Measurements from ENCODE around the gene FADS3. TPM values are rescaled to one million over a fixed set of nuclear protein-coding genes. Genes with fewer than 3 reads are reported as not detected.

FADS3 gene
- total RNA-seq, 1 donor from 2014 or later, result 113 TPM

DNA sequence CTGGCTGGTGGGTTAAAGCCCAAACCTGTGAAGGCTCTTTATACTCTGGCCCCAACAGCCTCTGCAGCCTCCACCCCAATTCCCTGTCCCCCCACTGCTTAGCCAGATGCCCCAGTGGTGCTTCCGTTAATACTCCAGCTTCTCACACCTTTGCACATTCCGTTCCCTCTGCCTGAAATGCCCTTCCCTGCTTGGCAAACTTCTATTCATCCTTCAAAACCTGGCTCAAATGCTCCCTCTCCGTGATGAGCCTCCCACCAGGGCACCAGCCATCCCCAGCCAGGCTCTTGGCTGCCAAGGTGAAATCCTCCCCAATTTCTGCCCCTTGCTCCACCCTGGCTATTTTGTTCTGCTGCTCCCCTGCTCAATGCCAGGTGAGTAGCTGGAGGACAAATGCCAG lies 12.5 kb upstream of the FADS3 start:
- DNase-seq (ENCODE audit: missing footprints) (peak; percentile 27), ATAC-seq (no peak)
- intact Hi-C loops (cut with DNase I), result no loop called here

DNA sequence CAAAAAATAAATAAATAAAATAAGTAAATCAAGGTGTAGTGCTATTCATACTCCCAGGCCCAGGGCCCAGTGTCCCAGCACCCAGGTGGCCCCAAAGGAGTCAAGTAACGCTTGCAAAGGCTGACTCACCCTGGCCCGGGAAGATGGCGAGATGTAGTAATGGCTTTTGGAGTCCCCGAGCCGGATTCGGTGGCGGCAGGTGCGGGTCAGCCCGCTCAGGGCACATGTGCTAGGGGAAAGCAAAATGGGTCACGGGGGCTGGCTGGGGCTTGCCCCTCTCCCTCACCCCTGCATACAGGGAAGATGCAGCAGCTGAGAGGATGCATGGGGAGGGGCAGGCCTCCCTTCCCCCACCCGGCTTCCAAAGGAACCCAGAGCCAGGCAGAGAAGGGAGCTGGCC lies 11.0 kb upstream of the FADS3 start:
- no peak for DNase-seq (ENCODE audit: missing footprints)
- no peak for ATAC-seq
- intact Hi-C loops (cut with DNase I), result no loop called here

DNA sequence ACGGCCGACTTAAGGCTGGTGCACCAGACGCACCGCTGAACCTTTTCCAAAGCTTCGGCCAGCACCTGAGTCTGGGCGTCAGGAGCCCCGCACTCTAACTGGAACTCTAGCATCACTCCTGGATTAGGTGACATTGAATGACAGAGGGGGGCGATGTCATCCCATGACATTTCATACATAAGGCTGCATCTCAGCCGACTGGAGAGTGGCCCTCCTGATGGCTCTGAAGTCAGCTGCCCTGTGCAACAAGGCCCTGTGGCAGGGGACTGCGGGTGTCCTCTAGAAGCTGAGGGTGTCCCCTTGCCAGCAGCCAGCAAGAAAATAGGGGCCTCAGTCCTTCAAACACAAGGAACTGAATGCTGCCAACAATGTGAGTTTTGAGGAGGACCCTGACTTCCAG lies 10.1 kb upstream of the FADS3 start:
- intact Hi-C loops (cut with DNase I), result no loop called here
- DNase-seq (ENCODE audit: missing footprints) (no peak), ATAC-seq (no peak)

DNA sequence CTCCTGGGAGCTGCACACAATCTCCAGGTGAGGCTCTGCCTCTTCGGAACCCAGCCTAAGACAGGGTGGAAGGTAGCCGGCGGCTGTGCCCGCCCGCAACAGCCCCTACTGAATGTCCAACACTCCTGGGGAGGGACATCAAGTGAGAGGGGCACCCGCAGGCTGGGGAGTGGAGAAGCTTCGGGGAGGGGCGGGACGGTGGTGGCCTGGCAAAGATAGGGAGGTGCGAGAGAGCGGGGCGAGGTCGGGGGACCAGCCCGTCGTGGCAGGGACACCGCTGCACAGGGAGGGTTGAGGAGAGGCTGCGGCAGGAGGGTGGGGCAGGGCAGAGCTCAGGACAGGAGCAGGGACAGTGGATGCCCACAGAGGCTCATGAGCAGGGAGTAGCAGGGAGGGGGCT lies 8.9 kb upstream of the FADS3 start:
- ATAC-seq (no peak), DNase-seq (ENCODE audit: missing footprints) (no peak)
- intact Hi-C loops (cut with DNase I), result no loop called here

DNA sequence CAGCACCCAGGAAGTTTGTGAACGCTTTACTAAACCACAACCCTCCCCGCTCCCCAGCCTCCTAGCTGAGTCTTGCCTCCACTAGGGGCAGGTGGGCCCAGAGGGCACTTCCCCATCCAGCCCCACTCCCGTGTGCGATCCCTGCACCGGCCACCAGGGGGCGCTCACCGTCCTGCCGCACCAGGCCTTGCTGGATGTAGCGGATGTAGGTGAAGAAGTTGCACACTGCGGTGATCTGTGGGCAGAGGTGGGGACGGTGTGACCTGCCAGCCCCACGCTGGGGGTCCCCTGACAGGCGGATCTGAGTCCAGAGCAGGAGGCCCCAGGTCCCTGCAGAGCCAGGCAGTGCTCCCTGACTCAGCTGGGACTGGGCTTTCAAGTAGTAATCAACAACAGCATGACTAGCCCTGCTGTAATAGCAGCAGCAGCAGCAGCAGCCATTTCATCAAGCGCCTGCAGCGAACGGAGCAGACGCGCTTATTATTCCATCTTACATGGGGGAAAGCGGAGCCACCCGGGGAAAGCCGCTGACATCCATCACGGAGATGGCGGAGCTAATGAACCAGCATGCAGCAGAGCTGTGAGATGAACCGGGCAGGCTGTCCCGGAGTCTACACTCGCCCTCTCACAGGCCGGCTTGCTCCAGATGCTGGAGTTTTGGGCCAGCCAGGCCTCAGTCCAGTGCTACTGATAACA lies 7.9 kb upstream of the FADS3 start:
- ATAC-seq (peak; percentile 74), DNase-seq (ENCODE audit: missing footprints) (peak; percentile 93)
- intact Hi-C loops (cut with DNase I), result loop anchor here (1.0 to 5.0 kb wide), 4 partner anchors 28 to 208 kb away; no protein-coding TSS in a partner anchor

DNA sequence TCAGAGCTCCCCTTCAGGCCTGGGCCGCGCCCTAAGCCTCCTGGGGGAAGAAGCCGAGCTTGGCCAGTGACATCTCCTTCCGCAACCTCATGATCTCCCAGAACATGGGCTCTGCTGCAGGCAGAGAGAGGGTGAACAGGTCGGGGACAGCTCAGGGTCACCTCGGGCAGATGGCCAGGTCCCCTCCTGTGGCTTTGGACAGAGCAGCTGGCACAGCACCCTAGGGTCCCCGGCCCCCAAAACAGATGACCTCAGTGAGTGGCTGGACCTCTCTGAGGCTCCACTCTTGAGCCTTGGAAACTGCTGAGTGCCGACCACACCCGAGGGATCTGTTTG lies 6.9 kb upstream of the FADS3 start:
- intact Hi-C loops (cut with DNase I), result loop anchor here (2.0 to 5.0 kb wide), 2 partner anchors 27 to 209 kb away; no protein-coding TSS in a partner anchor
- DNase-seq (ENCODE audit: missing footprints), result no peak
- no peak for ATAC-seq

DNA sequence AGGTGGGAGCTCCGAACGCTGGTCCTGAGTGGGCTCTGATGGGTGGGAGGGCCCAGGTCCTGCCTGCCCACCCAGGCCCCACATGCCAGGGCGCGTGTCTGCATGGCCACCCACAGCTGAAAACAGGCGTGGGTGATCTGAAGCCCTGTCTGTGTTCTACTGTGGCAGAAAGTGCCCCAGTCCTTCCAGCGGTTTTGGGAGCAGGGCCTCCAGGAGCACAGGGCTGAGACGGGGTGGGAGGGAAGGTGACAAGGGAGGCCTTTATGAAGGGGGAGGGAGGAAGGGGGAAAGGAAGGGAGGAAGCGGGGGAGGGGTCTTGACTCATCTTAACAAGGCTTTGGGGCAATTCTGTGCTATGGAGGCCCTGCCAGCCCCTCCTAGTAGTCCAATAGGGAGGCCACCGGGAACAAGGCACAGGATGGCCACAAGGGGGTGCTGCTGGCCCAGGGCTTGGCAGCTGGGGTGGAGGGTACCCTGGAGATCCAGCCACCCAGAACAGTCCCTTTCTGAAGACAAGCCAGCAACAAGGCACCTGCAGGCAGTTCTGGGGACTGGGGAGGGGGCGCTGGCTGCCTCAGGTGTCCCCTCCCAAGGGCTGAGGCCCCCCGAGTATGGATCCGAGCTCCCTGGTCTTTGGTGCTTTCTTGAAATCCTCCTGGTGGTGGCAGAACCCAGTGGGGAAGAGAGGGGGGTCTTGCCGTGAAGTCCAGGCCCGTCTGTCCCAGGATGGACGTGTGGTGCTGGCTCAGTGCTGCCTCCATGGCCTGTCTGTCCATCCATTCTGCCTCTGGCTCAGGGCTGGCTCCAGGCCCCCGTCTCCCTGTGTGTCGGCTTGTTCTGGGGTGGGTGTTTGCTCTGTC lies 6.3 kb upstream of the FADS3 start:
- peak; percentile 82 for DNase-seq (ENCODE audit: missing footprints)
- peak; percentile 65 for ATAC-seq
- intact Hi-C loops (cut with DNase I), result loop anchor here (2.0 to 5.0 kb wide), 3 partner anchors 27 to 210 kb away; no protein-coding TSS in a partner anchor

DNA sequence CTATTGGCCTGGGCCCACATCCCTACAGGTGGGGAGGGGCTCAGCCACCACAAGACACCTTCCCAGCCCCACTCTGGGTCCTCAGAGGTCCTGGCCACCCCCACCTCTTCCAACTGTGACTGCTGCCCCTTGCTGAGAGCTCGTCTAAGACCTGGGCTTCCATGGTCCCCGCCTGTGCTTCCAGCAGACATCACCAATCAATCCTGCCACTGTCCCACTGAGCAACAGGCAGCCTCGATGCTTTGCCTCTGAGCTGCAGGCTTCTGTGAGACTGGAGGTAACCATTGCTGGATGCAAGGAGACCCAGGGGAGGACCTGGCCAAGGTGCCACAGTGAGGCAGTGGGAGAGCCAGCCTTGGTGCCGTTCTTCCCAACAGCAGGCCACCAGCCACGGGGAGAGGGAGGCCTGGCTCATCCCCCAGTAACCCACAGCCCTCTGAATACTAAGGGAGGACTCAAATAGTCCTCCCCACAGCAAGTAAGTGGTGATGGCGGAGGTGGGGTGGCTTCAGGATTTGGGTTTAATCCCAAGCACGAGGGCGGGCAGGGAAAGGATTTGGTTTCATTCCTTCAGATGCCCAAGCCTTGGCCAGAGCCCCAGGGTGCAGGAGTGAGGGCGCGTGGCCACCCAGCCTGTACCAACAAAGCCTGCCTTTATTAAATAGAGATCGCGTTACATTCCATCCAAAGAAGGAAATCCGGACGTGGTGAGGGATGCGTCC lies 5.5 kb upstream of the FADS3 start:
- peak; percentile 65 for DNase-seq (ENCODE audit: missing footprints)
- intact Hi-C loops (cut with DNase I), result loop anchor here (2.0 to 5.0 kb wide), 2 partner anchors 100 to 210 kb away; no protein-coding TSS in a partner anchor

DNA sequence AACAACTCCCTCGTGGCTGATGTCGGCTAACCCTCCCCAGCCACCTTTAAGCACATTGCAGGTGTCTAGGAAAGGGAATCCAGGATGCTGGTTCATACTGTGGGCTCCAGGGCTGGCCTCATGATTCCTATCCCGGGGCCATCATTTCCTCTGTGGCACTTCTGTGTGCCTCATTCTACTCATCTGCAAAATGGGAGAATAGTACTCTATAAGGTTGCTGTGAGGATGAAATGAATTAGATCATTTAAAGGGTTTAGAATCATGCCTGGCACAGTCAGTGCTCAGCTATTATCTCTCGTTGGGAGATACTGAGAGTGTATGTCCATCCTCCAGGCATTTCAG lies 4.3 kb upstream of the FADS3 start:
- no peak for ATAC-seq
- intact Hi-C loops (cut with DNase I), result loop anchor here (2.0 to 5.0 kb wide), 2 partner anchors 99 to 212 kb away; no protein-coding TSS in a partner anchor
- DNase-seq (ENCODE audit: missing footprints), result no peak

More for the DNA sequence above, 5.5 kb upstream of the FADS3 start:
- ATAC-seq, result no peak

DNA sequence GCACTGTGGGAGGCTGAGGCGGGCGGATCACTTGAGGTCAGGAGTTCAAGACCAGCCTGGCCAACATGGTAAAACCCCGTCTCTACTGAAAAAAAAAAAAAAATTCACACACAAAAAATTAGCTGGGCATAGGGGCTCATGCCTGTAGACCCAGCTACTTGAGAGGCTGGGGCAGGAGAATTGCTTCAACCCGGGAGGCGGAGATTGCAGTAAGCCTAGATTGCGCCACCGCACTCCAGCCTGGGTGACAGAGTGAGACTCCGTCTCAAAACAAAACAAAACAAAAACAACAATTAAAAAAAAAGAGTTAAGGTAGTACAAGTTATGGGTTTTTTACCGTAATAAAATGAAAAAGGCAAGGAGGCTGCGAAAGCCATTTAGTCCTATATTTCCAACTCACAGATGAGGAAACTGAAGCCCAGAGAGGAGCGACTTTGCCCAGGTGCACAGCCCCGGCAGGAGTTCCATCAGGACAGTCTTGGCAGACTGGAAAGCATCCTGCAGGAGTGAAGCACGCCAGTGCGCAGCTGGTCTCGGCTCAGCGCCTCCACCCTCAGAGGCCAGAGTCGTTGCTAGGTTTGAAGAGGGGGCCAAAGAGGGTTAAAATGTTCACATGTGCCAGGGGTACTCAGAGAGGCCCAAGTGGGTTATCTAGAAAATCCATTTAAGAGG lies 3.8 kb upstream of the FADS3 start:
- DNase-seq (ENCODE audit: missing footprints), result no peak
- intact Hi-C loops (cut with DNase I), result loop anchor here (5.0 kb wide), 1 partner anchor 212 kb away; no protein-coding TSS in a partner anchor
- no peak for ATAC-seq

DNA sequence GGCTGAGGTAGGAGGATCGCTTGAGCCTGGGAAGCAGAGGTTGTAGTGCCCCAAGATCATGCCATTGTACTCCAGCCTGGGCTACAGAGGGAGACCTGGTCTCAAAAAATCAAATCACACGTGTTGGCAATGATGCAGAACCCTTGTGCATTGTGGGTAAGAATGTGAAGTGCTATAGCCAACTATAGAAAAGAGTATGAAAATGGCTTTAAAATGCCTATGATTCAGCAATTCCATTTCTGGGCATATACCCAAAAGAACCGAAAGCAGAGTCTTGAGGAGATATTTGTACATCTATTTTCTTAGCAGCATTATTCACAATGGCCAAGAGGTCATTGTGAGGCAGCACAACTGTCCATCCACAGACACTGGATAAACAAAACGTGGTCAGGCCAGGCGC lies 2.6 kb upstream of the FADS3 start:
- DNase-seq (ENCODE audit: missing footprints) (no peak), ATAC-seq (no peak)
- intact Hi-C loops (cut with DNase I), result loop anchor here (5.0 kb wide), 1 partner anchor 77 kb away; the partner anchor contains the start of gene FADS1

DNA sequence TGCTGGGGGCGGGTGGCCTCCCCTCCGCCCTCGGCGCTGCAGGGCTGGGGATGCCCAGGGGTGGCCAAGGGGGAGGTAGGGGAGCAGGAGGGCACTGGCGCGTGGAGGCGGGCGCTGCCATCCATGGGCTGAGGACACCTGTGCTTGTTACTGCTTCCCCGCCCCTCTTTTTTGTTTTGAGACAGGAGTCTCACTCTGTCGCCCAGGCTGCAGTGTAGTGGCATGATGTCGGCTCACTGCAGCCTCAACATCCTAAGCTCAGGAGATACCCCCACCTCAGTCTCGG lies 683 bp upstream of the FADS3 start:
- intact Hi-C loops (cut with DNase I), result loop anchor here (5.0 kb wide), 1 partner anchor 75 kb away; the partner anchor contains the start of gene FADS1
- no peak for ATAC-seq
- no peak for DNase-seq (ENCODE audit: missing footprints)

DNA sequence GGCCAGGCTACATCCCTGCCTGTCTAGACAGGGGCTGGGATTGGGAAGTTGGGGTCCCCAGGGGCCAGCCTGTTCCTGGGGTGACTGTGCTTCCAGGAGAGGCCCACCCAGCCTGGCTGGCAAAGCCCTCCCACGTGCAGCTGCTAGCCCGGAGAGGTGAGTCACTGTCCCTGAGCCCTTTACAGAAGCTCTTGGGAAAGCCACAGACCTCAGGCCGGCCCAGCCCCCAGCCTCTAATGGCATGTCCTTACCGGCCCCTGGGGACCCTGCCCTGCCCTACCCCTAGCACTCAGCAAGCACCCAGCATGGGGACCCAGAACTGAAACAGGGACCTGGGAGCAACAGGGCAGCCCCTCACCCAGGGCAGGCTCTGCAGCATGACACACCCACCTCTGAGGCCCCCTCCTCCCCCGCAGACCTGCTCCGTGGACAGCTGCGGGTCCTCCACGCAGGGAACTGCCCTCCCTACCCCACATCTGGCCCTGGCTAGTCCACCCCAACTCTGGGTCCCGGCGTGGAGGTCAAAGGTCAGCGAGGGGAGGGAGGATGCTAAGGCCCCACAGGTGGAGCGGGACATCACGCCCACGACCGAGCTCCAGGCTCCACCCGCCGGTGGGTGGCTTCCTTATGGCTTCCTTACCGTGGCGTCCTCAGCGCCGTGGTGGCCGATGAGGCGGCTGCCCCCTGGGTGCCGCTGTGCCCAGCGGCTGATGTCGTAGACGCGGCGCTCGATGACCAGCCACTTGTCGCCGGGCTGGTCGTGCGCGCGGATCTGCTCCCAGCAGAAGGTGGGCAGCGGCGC lies 615 bp downstream of the FADS3 start:
- intact Hi-C loops (cut with DNase I), result loop anchor here (5.0 kb wide), 1 partner anchor 73 kb away; the partner anchor contains the start of gene FADS1
- ATAC-seq (peak; percentile 3), DNase-seq (ENCODE audit: missing footprints) (peak; percentile 81)

DNA sequence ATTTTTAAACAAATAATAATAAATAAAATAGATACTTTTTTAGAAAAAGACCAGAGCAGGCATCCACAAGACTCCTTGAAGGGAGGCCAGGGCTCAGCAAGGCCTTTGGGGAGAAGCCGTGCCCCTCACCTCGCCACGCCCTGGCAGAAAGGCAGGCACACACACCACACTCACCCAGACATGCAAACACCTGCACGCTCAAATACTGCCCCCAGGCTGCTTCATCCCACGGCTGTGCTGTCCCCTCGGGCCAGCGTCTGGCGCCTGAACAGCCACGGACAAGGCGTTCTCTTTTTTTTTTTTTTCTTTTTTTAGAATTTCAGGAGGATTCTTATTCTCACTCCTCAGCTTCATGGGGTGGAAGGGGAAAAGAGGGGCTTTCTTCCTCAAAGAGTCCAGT lies 1.5 kb downstream of the FADS3 start:
- intact Hi-C loops (cut with DNase I), result loop anchor here (2.0 to 5.0 kb wide), 2 partner anchors 15 to 73 kb away; partner anchors contain the start of gene FADS1
- DNase-seq (ENCODE audit: missing footprints), result no peak
- no peak for ATAC-seq

DNA sequence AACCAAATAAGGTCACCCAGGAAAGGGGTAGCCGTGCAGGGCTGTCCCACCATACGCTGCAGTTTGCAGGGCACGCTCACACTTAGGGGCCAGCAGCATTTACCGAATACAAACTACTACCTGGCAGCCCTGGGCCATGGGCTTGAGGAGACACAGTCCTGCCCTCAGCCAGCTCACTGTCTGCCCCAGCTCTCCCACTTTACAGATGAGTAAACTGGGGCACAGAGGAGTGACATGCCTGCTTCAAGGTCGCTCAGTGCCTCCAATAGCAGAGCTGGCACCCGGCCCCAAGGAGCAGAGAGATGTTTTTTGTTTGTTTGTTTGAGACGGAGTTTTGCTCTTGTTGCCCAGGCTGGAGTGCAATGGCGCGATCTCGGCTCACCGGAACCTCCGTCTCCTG lies 2.8 kb downstream of the FADS3 start:
- intact Hi-C loops (cut with DNase I), result loop anchor here (2.0 kb wide), 1 partner anchor 14 kb away; no protein-coding TSS in a partner anchor
- DNase-seq (ENCODE audit: missing footprints), result no peak
- ATAC-seq, result no peak

DNA sequence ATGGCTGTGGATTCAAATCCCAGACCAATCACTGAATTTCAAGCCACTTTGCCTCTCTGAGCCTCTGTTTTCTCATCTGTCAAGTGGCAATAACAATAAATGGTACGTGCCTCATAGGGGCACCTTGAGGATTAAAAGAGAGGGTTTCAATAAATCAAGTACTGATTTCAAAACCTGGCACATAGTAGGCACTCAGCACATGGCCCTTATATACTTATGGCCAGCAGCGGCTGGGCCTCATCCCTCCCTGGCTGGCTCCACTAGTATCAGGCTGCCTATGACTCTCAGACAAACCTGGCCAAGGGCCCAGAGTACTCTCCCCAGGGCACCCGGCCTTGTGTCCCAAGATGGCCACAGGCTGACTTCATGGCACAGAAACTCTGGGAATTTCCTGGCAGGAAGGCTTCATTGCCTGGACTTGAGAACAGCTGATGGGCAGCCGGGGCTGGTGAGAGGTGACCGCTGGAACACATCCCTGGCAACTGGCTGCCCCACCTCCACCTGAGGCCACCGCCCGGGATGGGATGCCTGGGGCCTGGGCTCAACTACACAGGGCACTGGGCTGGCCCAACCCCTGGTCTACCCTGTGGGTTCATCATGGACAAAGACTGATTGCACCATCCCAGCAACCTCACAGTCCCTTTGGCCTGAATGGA lies 3.4 kb downstream of the FADS3 start:
- intact Hi-C loops (cut with DNase I), result loop anchor here (2.0 kb wide), 1 partner anchor 13 kb away; no protein-coding TSS in a partner anchor
- DNase-seq (ENCODE audit: missing footprints) (peak; percentile 90), ATAC-seq (peak; percentile 74)

DNA sequence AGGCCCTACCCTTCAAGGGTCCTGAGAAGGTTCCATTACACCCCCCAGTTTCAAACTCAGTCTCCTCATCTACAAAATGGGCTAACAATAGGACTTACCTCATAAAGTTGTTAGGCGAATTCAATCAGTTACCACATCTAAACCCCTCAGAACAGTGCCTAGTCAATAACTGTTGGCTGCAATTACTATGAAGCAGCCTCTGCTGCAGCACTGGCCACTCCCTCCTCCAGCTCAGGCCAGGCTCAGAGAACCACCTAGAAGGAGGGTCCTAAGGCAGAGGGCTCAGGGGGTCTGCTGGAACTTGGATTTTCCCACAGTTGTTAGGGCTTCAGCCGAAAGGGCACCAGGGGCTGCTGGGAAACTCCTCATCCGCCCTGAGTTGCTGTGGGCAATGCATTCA lies 4.7 kb downstream of the FADS3 start:
- intact Hi-C loops (cut with DNase I), result no loop called here
- ATAC-seq, result no peak
- no peak for DNase-seq (ENCODE audit: missing footprints)
